Bronchial epithelial cell (primary cell): ENCODE data around the gene ANKRD36C. TPM values are rescaled to one million over a fixed set of nuclear protein-coding genes. Genes with fewer than 3 reads are reported as not detected.
"Not testable (repeated sequence)": the region's sequence is repeated elsewhere in the genome, so short reads cannot be mapped to it uniquely, and the experiment has no call there.

Source experiments
- DNase-seq: peaks from one replicate; pipeline ENCODE4 v3.0.0-alpha.2; 2010; ENCODE audit warnings: low read depth
- FAIRE-seq: peaks from 2 replicates; lab custom pipeline; 2011; peaks lifted over from hg19 to GRCh38; lab: Jason Lieb, UNC
- H3K27me3 ChIP-seq: 2 replicates; pipeline ENCODE4 v1.5.1; 2011; ENCODE audit warnings: low read length; ENCODE audit not compliant: control insufficient read depth, insufficient read depth
- H3K36me3 ChIP-seq: 2 replicates; pipeline ENCODE4 v1.5.1; 2011; ENCODE audit warnings: low read length; ENCODE audit not compliant: control insufficient read depth, insufficient read depth
- H3K4me3 ChIP-seq: 2 replicates; pipeline ENCODE4 v1.5.1; 2011; ENCODE audit warnings: mild to moderate bottlenecking, low read depth, low read length, control low read depth
- total RNA-seq: library from RNA; depleted of rRNA; stranded (reverse); fragments of >200 nt; gene quantifications from 2 replicates; pipeline ENCODE4 v1.2.1, GENCODE V29; 2014
- TF ChIP-seq, protein P1 (sequence below): IDR thresholded peaks from 2 replicates; pipeline ENCODE4 v1.5.1; 2011; ENCODE audit warnings: mild to moderate bottlenecking, moderate library complexity, low read length, control low read depth, inconsistent platforms; ENCODE audit not compliant: insufficient read depth, severe bottlenecking

Gene ANKRD36C
- total RNA-seq, 1 donor from 2014 or later = 11.6 TPM

DNA sequence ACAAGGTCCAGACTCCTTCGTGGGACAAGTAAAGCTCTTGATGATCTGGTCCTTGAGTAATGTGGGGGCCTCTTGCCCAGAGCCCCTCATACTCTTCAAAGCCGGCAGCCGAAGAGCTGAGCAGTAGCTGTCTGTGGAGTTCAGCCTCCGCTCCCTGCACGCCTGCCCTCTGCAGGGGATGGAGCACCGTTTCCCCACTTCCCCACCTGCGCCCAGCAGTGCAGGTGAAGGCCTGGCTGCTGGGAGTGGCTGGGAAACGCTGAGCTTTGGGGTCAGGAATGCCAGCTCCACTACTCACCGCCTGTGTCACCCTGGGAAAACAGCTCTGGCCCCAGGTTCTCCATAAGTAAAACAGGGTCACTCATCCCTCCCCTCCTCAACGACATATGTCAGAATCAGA, 18.2 kb upstream of the ANKRD36C start:
- peak overlapping the region; percentile 42 for H3K4me3 ChIP-seq
- FAIRE-seq, H3K27me3 ChIP-seq, H3K36me3 ChIP-seq: not testable (repeated sequence)
- peak; percentile 55 for DNase-seq
- TF ChIP-seq, protein P1, sequence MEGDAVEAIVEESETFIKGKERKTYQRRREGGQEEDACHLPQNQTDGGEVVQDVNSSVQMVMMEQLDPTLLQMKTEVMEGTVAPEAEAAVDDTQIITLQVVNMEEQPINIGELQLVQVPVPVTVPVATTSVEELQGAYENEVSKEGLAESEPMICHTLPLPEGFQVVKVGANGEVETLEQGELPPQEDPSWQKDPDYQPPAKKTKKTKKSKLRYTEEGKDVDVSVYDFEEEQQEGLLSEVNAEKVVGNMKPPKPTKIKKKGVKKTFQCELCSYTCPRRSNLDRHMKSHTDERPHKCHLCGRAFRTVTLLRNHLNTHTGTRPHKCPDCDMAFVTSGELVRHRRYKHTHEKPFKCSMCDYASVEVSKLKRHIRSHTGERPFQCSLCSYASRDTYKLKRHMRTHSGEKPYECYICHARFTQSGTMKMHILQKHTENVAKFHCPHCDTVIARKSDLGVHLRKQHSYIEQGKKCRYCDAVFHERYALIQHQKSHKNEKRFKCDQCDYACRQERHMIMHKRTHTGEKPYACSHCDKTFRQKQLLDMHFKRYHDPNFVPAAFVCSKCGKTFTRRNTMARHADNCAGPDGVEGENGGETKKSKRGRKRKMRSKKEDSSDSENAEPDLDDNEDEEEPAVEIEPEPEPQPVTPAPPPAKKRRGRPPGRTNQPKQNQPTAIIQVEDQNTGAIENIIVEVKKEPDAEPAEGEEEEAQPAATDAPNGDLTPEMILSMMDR = peak; percentile 37

DNA sequence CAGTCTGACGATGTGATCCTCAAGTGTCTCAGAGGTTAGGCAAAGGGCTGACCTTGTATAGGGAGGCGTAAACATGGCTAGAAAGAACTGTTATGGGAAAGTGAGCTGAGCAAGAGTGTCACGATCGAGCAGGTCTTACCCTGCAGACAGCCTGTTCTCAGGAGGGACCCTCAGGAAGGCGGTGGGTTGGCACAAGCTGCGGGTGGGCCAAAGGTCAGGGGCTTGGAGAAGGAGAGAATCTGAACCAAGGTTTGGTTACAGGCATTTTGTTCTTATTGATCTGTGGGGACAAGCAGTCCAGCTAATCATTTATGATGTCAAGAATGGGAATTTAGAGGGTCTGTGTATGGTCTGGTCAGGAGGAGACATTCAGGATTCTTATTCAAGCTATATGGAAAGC, 16.4 kb upstream of the ANKRD36C start:
- DNase-seq, H3K36me3 ChIP-seq, FAIRE-seq, H3K4me3 ChIP-seq, H3K27me3 ChIP-seq: not testable (repeated sequence)

DNA sequence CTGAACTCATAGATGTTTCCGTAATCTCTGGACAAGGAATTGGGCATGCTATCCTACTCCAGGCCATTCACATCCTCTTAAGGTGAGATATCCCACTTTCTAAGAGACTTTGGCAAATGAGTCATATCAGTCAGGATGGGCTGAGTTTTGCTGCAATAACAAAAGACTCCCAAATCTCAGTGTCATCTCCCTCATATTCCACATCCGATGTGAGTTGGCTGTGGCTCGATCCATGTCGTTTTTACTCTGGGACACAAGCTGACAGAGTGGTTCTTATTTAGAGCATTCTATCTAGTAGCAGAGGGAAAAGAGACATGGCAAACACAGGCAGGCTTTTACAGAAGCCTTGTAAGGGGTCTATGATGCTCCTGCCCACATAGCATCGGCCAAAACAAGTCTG, 14.6 kb upstream of the ANKRD36C start:
- not testable (repeated sequence) for H3K36me3 ChIP-seq, H3K27me3 ChIP-seq, H3K4me3 ChIP-seq, DNase-seq, FAIRE-seq

DNA sequence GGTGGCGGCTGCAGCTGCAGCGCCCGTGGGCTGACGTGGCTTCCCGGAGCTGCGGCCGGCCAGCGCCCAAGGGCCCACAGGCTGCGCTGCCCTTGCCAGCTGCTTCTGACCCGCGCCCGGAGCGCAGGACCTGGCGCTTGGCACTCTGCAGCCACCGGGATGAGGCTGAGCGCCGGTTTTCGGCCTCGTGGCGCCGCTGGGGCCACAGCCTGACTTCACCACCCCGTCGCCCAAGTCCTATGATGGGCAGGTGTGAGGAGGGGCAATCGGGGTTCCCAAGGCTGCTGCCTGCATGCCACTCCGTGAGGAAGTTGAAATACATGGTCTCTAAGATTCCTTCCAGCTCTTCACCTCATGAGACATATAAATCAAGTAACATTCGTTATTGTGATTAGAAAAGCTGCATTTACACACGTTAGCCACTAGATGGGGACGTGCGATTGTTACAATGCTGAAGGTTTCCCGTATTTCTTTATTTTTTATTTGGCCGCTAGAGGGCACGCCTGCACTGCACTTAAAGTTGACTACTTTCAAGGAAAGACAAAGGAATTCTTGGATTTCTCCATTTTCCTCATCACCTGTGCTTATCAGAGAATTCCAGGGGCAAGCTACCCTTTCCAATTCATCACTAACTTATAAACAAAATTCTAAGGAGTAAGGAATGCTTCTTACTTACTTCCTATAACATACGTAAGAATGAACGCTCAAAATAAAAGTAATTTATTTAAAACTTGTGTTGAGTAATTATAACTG, 1.1 kb upstream of the ANKRD36C start:
- H3K36me3 ChIP-seq, FAIRE-seq, H3K27me3 ChIP-seq: not testable (repeated sequence)
- DNase-seq = peak; percentile 63
- TF ChIP-seq, protein P1 = peak; percentile 48
- H3K4me3 ChIP-seq = peak overlapping the region; percentile 48

DNA sequence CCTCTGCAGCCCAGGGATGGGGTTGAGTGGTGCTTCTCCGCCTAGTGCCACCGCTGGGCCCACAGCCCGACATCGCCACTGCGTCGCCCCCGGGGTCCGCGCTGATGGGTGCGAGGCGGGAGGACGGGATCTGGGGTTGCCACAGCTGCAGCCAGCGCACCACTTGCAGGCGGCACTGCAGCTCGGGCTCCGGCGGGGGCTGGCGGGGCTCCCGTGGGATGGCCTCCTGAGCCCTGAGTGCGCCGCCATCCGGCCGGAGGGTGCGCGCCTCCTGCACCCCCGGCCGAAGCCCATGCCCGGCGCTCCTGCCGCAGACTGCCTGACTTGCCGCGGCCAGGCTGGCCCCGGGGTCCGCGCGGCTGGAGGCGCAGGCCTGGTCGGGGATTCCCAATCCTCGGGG, 478 bp upstream of the ANKRD36C start:
- FAIRE-seq, H3K27me3 ChIP-seq, DNase-seq, H3K36me3 ChIP-seq: not testable (repeated sequence)
- H3K4me3 ChIP-seq = peak overlapping the region; percentile 48

DNA sequence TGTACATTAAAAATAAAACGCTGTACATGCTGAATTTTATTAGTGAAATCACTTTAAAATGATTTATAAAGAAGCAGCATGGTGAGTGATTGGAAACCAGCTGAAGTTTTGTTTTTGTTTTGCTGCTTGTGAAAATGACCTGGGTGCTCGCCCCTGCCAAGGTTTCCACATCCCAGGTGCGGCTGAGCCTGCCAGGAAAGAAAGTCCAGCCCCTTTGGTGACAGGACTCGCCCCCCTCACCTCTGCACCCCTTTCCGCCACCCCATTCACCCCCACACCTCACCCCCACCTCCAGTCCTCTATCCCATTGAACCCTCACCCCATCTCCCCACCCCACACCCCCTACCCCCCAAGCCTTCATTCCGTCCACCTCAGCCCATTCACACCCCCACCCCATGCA, 740 bp downstream of the ANKRD36C start:
- H3K36me3 ChIP-seq, FAIRE-seq, H3K27me3 ChIP-seq, DNase-seq: not testable (repeated sequence)
- peak overlapping the region; percentile 22 for H3K4me3 ChIP-seq

DNA sequence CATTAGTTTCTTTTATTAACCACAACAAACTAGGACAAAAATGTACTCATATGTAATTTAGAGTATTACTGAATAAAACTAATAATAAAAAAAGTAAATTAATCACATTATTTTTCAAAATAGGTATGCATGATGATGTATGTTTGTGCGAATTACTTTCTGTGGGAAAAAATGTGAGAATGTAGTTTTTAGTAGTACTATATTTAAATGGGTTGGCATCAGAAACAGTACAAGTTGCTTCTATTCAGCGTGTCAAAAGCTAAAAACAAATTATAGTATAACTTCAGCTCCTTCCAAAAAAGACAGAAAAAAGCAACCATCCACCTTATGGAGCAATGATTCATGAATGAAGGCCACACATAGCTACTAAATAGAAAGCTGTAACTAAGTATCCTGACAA, 40.0 kb downstream of the ANKRD36C start:
- FAIRE-seq, DNase-seq, H3K36me3 ChIP-seq, H3K4me3 ChIP-seq, H3K27me3 ChIP-seq: not testable (repeated sequence)

DNA sequence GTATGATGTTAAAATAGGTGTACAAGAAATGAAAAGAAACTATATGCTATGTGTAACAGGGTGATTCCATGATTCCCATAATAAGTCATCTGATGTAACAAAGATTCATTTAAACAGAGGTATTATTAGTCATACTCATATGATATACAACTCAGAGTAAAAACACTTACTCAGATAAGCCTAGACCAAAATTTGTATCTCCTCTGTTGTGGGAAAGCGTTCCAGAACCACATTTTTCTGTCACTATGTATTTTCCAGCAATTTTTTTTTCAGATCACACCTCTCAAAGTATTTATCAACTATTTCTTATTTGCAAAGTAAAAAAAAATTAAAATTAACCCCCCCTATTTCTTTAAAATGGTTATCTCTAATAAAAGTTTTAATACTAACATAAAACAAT, 43.6 kb downstream of the ANKRD36C start:
- H3K4me3 ChIP-seq, FAIRE-seq, H3K36me3 ChIP-seq, H3K27me3 ChIP-seq: not testable (repeated sequence)
- peak; percentile 31 for DNase-seq

DNA sequence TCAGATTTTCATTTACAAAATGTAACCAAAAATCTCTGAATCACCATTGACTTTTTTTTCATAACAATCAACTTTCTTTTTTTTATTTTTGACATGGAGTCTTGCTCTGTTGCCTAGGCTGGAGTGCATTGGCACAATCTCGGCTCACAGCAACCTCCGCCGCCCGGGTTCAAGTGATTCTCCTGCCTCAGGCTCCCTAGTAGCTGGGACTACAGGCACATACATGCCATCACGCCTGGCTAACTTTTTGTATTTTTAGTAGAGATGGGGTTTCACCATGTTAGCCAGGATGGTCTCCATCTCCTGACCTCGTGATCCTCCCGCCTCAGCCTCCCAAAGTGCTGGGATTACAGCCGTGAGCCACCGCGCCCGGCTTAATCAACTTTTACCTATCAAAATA, 51.7 kb downstream of the ANKRD36C start:
- not testable (repeated sequence) for DNase-seq, FAIRE-seq

DNA sequence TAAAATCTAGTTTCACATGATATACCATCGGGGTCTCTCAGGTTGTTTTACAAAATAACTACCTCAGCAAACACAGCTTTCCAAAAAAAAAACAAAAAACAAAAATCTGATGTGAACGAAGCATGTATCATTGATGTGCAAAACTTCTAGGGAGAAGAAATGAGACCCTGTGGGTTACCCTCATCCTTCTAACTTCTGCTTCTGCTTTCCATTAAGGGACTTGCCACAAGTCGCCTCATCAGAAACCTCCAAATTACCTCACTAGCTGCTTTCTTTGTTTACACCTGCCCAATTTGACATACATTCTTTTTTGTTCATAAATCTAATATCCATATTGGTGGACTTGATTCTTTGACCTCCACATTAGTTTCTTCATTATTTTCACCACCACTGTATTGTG, 60.9 kb downstream of the ANKRD36C start:
- not testable (repeated sequence) for H3K4me3 ChIP-seq, FAIRE-seq, DNase-seq, H3K27me3 ChIP-seq, H3K36me3 ChIP-seq

More for the DNA sequence above, 51.7 kb downstream of the ANKRD36C start:
- H3K4me3 ChIP-seq, H3K36me3 ChIP-seq, H3K27me3 ChIP-seq: not testable (repeated sequence)

DNA sequence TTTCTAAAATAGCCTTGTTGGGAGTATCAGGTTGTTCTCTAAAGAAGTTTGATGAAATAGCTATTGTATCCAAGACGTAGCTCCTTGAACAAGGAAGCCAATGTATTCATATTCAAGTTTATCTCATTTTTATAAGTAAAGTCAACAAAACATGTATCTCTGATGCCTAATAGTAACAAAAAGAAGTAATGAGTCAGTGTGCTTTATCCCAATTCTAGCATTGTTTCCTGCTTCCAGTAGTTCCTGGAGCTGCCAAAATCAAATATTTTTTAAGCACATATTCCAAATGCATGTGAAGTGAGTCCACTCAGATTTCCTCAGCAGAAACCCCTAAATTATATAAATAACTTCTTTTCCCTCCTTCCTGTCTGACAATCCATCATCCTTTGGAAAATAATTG, 74.6 kb downstream of the ANKRD36C start:
- not testable (repeated sequence) for H3K27me3 ChIP-seq, DNase-seq, H3K36me3 ChIP-seq, FAIRE-seq, H3K4me3 ChIP-seq

DNA sequence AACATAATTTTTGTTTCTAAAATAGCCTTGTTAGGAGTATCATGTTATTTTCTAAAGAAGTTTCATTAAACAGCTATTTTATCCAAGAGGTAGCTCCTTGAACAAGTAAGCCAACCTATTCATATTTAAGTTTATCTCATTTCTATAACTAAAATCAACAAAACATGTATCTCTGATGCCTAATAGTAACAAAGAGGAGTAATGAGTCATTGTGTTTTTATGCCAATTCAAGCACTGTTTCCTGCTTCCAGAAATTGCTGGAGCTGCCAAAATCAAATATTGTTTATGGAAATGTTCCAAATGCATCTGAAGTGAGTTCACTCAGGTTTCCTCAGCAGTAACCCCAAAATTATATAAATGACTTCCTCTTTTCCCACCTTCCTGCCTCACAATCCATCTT, 76.5 kb downstream of the ANKRD36C start:
- H3K36me3 ChIP-seq, H3K27me3 ChIP-seq, H3K4me3 ChIP-seq, FAIRE-seq: not testable (repeated sequence)
- DNase-seq = peak; percentile 16

DNA sequence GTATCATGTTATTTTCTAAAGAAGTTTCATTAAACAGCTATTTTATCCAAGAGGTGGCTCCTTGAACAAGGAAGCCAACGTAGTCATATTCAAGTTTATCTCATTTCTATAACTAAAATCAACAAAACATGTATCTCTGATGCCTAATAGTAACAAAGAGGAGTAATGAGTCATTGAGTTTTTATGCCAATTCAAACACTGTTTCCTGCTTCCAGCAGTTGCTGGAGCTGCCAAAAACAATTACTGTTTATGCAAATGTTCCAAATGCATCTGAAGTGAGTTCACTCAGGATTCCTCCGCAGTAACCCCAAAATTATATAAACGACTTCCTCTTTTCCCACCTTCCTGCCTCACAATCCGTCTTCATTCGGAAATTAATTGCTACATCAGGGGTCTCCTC, 80.2 kb downstream of the ANKRD36C start:
- DNase-seq = peak; percentile 80
- not testable (repeated sequence) for H3K27me3 ChIP-seq, H3K36me3 ChIP-seq, H3K4me3 ChIP-seq, FAIRE-seq
